Astrocyte of the spinal cord (primary cell): ENCODE results near the gene INSIG1.

ENCODE experiments used
- DNase-seq: peaks from one replicate; pipeline ENCODE4 v3.0.0; 2011; ENCODE audit warnings: low read depth, low spot score
- H3K4me3 ChIP-seq: 2 replicates; pipeline ENCODE4 v1.5.1; 2011; ENCODE audit warnings: low read depth, mild to moderate bottlenecking, low read length, moderate library complexity
- in situ Hi-C: cut with HindIII; loops from 2 replicates; pipeline ENCODE4 v1.10.0; 2017; ENCODE audit warnings: low sequenced_read_pairs
- TF ChIP-seq, protein P1 (sequence below): IDR thresholded peaks from 2 replicates; pipeline ENCODE4 v1.5.1; 2012; ENCODE audit warnings: low read depth, mild to moderate bottlenecking, low read length, inconsistent platforms

The INSIG1 gene

GRCh38 chr7:155299535-155300202 lies 2.0 kb downstream of the INSIG1 start:
- TF ChIP-seq, protein P1, sequence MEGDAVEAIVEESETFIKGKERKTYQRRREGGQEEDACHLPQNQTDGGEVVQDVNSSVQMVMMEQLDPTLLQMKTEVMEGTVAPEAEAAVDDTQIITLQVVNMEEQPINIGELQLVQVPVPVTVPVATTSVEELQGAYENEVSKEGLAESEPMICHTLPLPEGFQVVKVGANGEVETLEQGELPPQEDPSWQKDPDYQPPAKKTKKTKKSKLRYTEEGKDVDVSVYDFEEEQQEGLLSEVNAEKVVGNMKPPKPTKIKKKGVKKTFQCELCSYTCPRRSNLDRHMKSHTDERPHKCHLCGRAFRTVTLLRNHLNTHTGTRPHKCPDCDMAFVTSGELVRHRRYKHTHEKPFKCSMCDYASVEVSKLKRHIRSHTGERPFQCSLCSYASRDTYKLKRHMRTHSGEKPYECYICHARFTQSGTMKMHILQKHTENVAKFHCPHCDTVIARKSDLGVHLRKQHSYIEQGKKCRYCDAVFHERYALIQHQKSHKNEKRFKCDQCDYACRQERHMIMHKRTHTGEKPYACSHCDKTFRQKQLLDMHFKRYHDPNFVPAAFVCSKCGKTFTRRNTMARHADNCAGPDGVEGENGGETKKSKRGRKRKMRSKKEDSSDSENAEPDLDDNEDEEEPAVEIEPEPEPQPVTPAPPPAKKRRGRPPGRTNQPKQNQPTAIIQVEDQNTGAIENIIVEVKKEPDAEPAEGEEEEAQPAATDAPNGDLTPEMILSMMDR: no peak
- H3K4me3 ChIP-seq: peak overlapping the region; percentile 70
- in situ Hi-C loops: no loop called here
- DNase-seq: no peak

- TF ChIP-seq, protein P1: no peak
- in situ Hi-C loops: no loop called here
- no peak for DNase-seq
- H3K4me3 ChIP-seq: peak overlapping the region; percentile 70
Measured at GRCh38 chr7:155300641-155301452, 3.2 kb downstream of the INSIG1 start.

- no peak for DNase-seq
- TF ChIP-seq, protein P1: no peak
- in situ Hi-C loops: no loop called here
- no peak overlapping the region for H3K4me3 ChIP-seq
Measured at GRCh38 chr7:155303039-155303593, 5.4 kb downstream of the INSIG1 start.

GRCh38 chr7:155303897-155304296 lies 6.2 kb downstream of the INSIG1 start:
- in situ Hi-C loops: no loop called here
- DNase-seq: no peak
- TF ChIP-seq, protein P1: no peak
- H3K4me3 ChIP-seq: no peak overlapping the region

DNA sequence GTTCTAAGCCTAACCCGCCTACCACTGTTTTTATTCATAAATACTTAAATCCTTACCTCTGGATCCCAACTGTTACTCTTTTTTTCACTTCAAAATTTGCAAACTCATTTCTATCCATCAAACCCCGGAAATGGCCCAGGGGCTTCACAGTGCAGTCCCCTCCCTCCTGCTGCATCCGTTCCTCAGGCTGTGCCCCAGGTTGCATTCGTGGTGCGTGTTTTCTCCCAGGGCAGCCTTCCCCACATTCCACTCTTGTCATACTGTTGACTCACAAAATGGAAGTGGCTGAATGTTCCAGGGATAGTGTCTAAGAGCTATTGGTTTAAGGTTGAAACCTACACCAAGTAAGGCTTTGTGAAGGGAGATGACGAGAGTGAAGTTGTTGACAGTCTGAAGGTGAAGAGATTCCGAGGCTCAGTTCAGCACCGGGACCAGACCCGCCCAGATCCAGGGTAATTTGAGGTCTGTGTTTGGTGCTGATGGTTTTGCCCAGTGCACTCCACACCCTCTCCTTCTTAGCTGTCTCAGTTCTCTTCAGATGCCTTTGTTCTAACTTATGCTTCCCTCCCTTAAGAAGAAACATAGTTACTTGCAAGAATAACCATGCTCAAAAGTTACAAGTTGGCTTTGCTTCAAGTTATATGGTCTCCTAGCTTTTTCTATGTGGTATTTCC lies 7.7 kb downstream of the INSIG1 start:
- in situ Hi-C loops: no loop called here
- no peak overlapping the region for H3K4me3 ChIP-seq
- no peak for DNase-seq
- TF ChIP-seq, protein P1: no peak

DNA sequence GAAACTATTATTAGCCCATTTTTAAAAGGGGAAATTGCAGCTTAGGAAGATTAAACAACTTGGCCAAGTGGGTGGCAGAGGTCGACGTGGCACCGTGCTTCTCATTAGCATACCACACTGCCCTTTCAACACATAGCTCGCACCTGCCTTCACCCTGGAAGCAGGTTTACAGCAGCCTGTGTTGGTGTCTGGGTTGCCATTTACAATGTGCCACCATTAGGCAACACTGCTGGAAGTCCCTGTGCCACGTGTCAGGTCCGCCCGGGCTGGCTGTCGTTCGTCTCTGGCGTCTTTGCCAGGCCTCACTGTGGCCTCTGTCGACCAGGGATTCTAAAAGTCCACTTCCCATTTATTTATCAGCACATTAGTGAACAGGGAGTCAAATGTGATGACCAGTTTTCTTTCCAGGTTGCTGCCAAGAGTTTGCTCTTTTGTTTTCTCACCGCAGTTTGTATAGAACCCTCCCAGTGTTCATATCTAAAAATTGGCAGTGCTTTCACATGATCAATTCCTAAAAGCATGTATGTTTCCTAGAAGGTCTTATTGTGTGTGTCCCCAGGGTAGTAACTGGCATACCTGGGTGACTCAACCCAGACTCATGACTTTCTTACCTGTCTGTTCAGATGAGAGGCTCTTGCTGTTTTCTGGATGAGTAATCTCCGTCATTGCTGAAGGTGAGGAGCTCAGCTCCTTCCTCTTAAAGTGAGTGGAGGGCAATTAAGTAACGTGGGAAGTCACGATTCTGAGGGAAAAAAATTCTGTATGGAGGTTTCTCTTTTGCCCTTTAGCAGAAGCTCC lies 9.2 kb downstream of the INSIG1 start:
- no peak for DNase-seq
- in situ Hi-C loops: no loop called here
- TF ChIP-seq, protein P1: no peak
- no peak overlapping the region for H3K4me3 ChIP-seq
